Liver (tissue), 9 donors: Measurements from ENCODE around the gene FTCD. TPM values are rescaled to one million over a fixed set of nuclear protein-coding genes. Genes with fewer than 3 reads are reported as not detected.

Experiments
- DNase-seq: peaks from one replicate; pipeline ENCODE4 v3.0.0-alpha.2; 2017; ENCODE audit warnings: low spot score
- H3K27ac ChIP-seq, 2 donors: one replicate each; pipeline ENCODE4 v1.7.0; 2013; ENCODE audit warnings: inconsistent platforms in 2 of 2, low read length in 2 of 2, control low read depth in 1 of 2, low read depth in 1 of 2, mild to moderate bottlenecking in 1 of 2
- H3K27me3 ChIP-seq, 4 donors: one replicate each; pipeline versions ENCODE4 v1.6.1 to v1.7.0; 2013; ENCODE audit warnings: low read length in 3 of 4, inconsistent platforms in 1 of 4, mild to moderate bottlenecking in 1 of 4, moderate library complexity in 1 of 4; ENCODE audit not compliant: control insufficient read depth in 4 of 4, insufficient read depth in 4 of 4
- H3K36me3 ChIP-seq, 4 donors: one replicate each; pipeline versions ENCODE4 v1.6.1 to v1.7.0; 2013; ENCODE audit warnings: low read length in 3 of 4, mild to moderate bottlenecking in 3 of 4, low read depth in 1 of 4, moderate library complexity in 1 of 4; ENCODE audit not compliant: control insufficient read depth in 4 of 4, insufficient read depth in 3 of 4
- H3K4me1 ChIP-seq, 4 donors: one replicate each; pipeline versions ENCODE4 v1.6.1 to v1.7.0; 2013; ENCODE audit warnings: low read length in 3 of 4, mild to moderate bottlenecking in 3 of 4, moderate library complexity in 1 of 4; ENCODE audit not compliant: control insufficient read depth in 4 of 4, insufficient read depth in 4 of 4
- H3K4me3 ChIP-seq, 3 donors: one replicate each; pipeline versions ENCODE4 v1.6.1 to v1.7.0; 2013; ENCODE audit warnings: low read length in 3 of 3, control low read depth in 1 of 3, low read depth in 1 of 3, mild to moderate bottlenecking in 1 of 3
- H3K9ac ChIP-seq, 2 donors: one replicate each; pipeline ENCODE4 v1.7.0; 2013; ENCODE audit warnings: low read length in 2 of 2, mild to moderate bottlenecking in 2 of 2, moderate library complexity in 2 of 2, control low read depth in 1 of 2, low read depth in 1 of 2
- H3K9me3 ChIP-seq, 4 donors: one replicate each; pipeline versions ENCODE4 v1.6.1 to v1.7.0; 2013; ENCODE audit warnings: low read length in 3 of 4; ENCODE audit not compliant: control insufficient read depth in 4 of 4
- EGR1 ChIP-seq, 2 donors: IDR thresholded peaks; 2 replicates each; pipeline ENCODE4 v1.6.1; 2016 to 2018; ENCODE audit warnings: antibody characterized with exemption in 2 of 2, low read depth in 2 of 2
- FOXA1 ChIP-seq: IDR thresholded peaks from 2 replicates; pipeline ENCODE4 v1.6.1; 2016; ENCODE audit warnings: antibody characterized with exemption
- FOXA2 ChIP-seq: IDR thresholded peaks from 2 replicates; pipeline ENCODE4 v1.6.1; 2016; ENCODE audit warnings: antibody characterized with exemption
- GABPA ChIP-seq, 2 donors: IDR thresholded peaks in 1 of 2; conservative IDR thresholded peaks in 1 of 2; 2 replicates each; pipeline ENCODE4 v1.6.1; 2016; ENCODE audit warnings: antibody characterized with exemption in 2 of 2, mild to moderate bottlenecking in 1 of 2, moderate library complexity in 1 of 2
- HNF4G ChIP-seq: IDR thresholded peaks from 2 replicates; pipeline ENCODE4 v1.6.1; 2016; ENCODE audit warnings: antibody characterized with exemption
- JUND ChIP-seq, 2 donors: IDR thresholded peaks; 2 replicates each; pipeline ENCODE4 v1.6.1; 2016; ENCODE audit warnings: antibody characterized with exemption in 2 of 2
- NR2F2 ChIP-seq: IDR thresholded peaks from 2 replicates; pipeline ENCODE4 v1.6.1; 2016; ENCODE audit warnings: antibody characterized with exemption
- RAD21 ChIP-seq, 2 donors: IDR thresholded peaks; 2 replicates each; pipeline ENCODE4 v1.6.1; 2016; ENCODE audit warnings: antibody characterized with exemption in 2 of 2, mild to moderate bottlenecking in 2 of 2
- RXRA ChIP-seq, 2 donors: IDR thresholded peaks; 2 replicates each; pipeline ENCODE4 v1.6.1; 2017 to 2018; ENCODE audit warnings: antibody characterized with exemption in 2 of 2, mild to moderate bottlenecking in 1 of 2
- SP1 ChIP-seq: IDR thresholded peaks from 2 replicates; pipeline ENCODE4 v1.6.1; 2018; ENCODE audit warnings: antibody characterized with exemption, mild to moderate bottlenecking
- TAF1 ChIP-seq: conservative IDR thresholded peaks from 2 replicates; pipeline ENCODE4 v1.6.1; 2016; ENCODE audit warnings: antibody characterized with exemption, mild to moderate bottlenecking
- YY1 ChIP-seq: IDR thresholded peaks from 2 replicates; pipeline ENCODE4 v1.6.1; 2016; ENCODE audit warnings: antibody characterized with exemption, mild to moderate bottlenecking
- WGBS: extraction: QIAGEN DNeasy Blood & Tissue Kit; methylation state at CpG from one replicate; pipeline ENCODE4 v1.1.7; 2013; 5-methylcytosine and 5-hydroxymethylcytosine counted together
- polyA plus RNA-seq, 2 donors: library from polyadenylated mRNA; stranded (reverse) in 1 of 2; unstranded in 1 of 2; fragments of 200-250 nt in 1 of 2; fragments of >200 nt in 1 of 2; fragmentation: Nextera tagmentation in 1 of 2; extraction: Ambion mirVana in 1 of 2; gene quantifications; one replicate each; pipeline versions ENCODE4 v1.2.1 to v1.2.3, GENCODE V29; 2013 to 2015
- total RNA-seq, 2 donors: library from RNA; depleted of rRNA; stranded (reverse); fragments of >200 nt; gene quantifications; one replicate each; pipeline ENCODE4 v1.2.3, GENCODE V29; 2014
- TF ChIP-seq, protein P1 (sequence below): IDR thresholded peaks from 2 replicates; pipeline ENCODE4 v1.6.1; 2016; ENCODE audit warnings: antibody characterized with exemption, mild to moderate bottlenecking
- TF ChIP-seq, protein P2 (sequence below): IDR thresholded peaks from 2 replicates; pipeline ENCODE4 v1.6.1; 2016; ENCODE audit warnings: antibody characterized with exemption
- TF ChIP-seq, protein P3 (sequence below): fragments of 150-350 bp; IDR thresholded peaks from 2 replicates; pipeline ENCODE4 v1.5.1; 2017; ENCODE audit warnings: improper control_type of control experiment, low read depth, low read length; ENCODE audit not compliant: missing input control
- donor health status: healthy.
- donor health status: healthy.
- donor health status: healthy.
- donor health status: healthy.
- donor health status: healthy.

Gene FTCD
- total and polyA plus RNA-seq, 4 donors = 130 to 182 (median 173) TPM

DNA sequence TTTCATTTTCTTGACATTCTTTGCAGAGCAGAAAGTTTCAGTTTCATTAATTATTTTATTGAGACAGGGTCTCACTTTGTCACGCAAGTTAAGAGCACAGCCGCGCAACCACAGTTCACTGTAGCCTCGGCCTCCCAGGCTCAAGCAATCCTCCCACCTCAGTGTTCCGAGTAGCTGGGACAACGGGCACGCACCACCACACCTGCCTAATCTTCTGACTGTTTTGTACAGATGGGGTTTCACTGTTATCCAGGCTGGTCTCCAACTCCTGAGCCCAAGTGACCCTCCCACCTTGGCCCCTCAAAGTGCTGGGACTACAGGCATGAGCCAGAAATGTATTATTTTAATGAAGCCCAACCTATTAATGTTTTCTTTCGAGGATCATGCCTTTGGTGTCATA lies 31.9 kb upstream of the FTCD start:
- no peak overlapping the region for H3K27ac ChIP-seq
- H3K4me3 ChIP-seq = no peak overlapping the region
- no peak overlapping the region for H3K9ac ChIP-seq
- DNase-seq = no peak
- 96% methylated on average over 8 of the region's 8 CpGs for WGBS
- H3K4me1 ChIP-seq = no peaks in the 10 kb centered on the region
- no peaks in the 10 kb centered on the region for H3K9me3 ChIP-seq
- TF ChIP-seq FOXA1 (no peak), EGR1 (IDR thresholded peaks at IDR 0.05; ENCODE audit: low read depth in 2 of 2) (no peak), SP1 (no peak), GABPA (IDR thresholded peaks at IDR 0.05 in 1 of 2, conservative IDR thresholded peaks at IDR 0.05 in 1 of 2) (no peak), HNF4G (no peak), YY1 (no peak), RXRA (IDR thresholded peaks at IDR 0.05) (no peak), NR2F2 (no peak), JUND (IDR thresholded peaks at IDR 0.05) (no peak), TAF1 (no peak), RAD21 (IDR thresholded peaks at IDR 0.05) (no peak), FOXA2 (no peak)
- TF ChIP-seq, protein P1, sequence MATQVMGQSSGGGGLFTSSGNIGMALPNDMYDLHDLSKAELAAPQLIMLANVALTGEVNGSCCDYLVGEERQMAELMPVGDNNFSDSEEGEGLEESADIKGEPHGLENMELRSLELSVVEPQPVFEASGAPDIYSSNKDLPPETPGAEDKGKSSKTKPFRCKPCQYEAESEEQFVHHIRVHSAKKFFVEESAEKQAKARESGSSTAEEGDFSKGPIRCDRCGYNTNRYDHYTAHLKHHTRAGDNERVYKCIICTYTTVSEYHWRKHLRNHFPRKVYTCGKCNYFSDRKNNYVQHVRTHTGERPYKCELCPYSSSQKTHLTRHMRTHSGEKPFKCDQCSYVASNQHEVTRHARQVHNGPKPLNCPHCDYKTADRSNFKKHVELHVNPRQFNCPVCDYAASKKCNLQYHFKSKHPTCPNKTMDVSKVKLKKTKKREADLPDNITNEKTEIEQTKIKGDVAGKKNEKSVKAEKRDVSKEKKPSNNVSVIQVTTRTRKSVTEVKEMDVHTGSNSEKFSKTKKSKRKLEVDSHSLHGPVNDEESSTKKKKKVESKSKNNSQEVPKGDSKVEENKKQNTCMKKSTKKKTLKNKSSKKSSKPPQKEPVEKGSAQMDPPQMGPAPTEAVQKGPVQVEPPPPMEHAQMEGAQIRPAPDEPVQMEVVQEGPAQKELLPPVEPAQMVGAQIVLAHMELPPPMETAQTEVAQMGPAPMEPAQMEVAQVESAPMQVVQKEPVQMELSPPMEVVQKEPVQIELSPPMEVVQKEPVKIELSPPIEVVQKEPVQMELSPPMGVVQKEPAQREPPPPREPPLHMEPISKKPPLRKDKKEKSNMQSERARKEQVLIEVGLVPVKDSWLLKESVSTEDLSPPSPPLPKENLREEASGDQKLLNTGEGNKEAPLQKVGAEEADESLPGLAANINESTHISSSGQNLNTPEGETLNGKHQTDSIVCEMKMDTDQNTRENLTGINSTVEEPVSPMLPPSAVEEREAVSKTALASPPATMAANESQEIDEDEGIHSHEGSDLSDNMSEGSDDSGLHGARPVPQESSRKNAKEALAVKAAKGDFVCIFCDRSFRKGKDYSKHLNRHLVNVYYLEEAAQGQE = no peak
- TF ChIP-seq, protein P2, sequence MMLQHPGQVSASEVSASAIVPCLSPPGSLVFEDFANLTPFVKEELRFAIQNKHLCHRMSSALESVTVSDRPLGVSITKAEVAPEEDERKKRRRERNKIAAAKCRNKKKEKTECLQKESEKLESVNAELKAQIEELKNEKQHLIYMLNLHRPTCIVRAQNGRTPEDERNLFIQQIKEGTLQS = no peak
- TF ChIP-seq, protein P3, sequence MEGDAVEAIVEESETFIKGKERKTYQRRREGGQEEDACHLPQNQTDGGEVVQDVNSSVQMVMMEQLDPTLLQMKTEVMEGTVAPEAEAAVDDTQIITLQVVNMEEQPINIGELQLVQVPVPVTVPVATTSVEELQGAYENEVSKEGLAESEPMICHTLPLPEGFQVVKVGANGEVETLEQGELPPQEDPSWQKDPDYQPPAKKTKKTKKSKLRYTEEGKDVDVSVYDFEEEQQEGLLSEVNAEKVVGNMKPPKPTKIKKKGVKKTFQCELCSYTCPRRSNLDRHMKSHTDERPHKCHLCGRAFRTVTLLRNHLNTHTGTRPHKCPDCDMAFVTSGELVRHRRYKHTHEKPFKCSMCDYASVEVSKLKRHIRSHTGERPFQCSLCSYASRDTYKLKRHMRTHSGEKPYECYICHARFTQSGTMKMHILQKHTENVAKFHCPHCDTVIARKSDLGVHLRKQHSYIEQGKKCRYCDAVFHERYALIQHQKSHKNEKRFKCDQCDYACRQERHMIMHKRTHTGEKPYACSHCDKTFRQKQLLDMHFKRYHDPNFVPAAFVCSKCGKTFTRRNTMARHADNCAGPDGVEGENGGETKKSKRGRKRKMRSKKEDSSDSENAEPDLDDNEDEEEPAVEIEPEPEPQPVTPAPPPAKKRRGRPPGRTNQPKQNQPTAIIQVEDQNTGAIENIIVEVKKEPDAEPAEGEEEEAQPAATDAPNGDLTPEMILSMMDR = no peak
- H3K36me3 ChIP-seq = peaks cover 0 to 26% (median 14%) of the 10 kb centered on the region in 4 donors
- H3K27me3 ChIP-seq = no peaks in the 10 kb centered on the region

DNA sequence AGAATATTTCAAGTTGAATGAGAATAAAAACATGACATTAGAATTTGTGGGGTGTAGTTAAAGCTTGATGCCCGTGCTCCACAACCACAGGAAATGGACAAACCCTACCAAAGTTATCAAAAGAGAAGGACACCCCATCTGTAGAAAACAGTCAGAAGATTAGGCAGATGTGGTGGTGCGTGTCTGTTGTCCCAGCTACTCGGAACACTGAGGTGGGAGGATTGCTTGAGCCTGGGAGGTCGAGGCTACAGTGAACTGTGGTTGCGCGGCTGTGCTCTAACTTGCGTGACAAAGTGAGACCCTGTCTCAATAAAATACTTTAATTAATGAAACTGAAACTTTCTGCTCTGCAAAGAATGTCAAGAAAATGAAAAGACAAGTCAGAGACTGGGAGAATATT lies 30.3 kb upstream of the FTCD start:
- H3K4me1 ChIP-seq = peaks cover 0 to 2% (median 0%) of the 10 kb centered on the region in 4 donors
- TF ChIP-seq, protein P2 = no peak
- TF ChIP-seq SP1 = no peak
- H3K4me3 ChIP-seq = no peak overlapping the region
- no peak overlapping the region for H3K9ac ChIP-seq
- no peaks in the 10 kb centered on the region for H3K9me3 ChIP-seq
- DNase-seq = no peak
- peaks cover 0 to 15% (median 8%) of the 10 kb centered on the region in 4 donors for H3K36me3 ChIP-seq
- H3K27ac ChIP-seq = no peak overlapping the region
- no peaks in the 10 kb centered on the region for H3K27me3 ChIP-seq
- 82% methylated on average over 7 of the region's 7 CpGs for WGBS
